Neuronal stem cell (in vitro differentiated cells): ENCODE data around the gene PTPRC.

Source experiments
- DNase-seq: peaks from one replicate; pipeline ENCODE4 v3.0.0-alpha.2; 2013; ENCODE audit warnings: low spot score
- H2AFZ ChIP-seq: one replicate; pipeline ENCODE4 v1.6.1; 2013; ENCODE audit warnings: mild to moderate bottlenecking, low read length, inconsistent platforms
- H2AK5ac ChIP-seq: 2 replicates; pipeline ENCODE4 v1.6.1; 2013; ENCODE audit warnings: low read depth, mild to moderate bottlenecking, inconsistent platforms, low read length, moderate library complexity, mixed read lengths
- H2BK120ac ChIP-seq: 2 replicates; pipeline ENCODE4 v1.6.1; 2013; ENCODE audit warnings: low read depth, mild to moderate bottlenecking, inconsistent platforms, low read length, moderate library complexity, mixed read lengths
- H2BK12ac ChIP-seq: one replicate; pipeline ENCODE4 v1.6.1; 2013; ENCODE audit warnings: low read length, inconsistent platforms
- H2BK15ac ChIP-seq: 2 replicates; pipeline ENCODE4 v1.6.1; 2013; ENCODE audit warnings: mild to moderate bottlenecking, low read length, inconsistent platforms, mixed read lengths
- H2BK5ac ChIP-seq: one replicate; pipeline ENCODE4 v1.6.1; 2013; ENCODE audit warnings: inconsistent platforms, mild to moderate bottlenecking, low read length, moderate library complexity
- H3K14ac ChIP-seq: one replicate; pipeline ENCODE4 v1.6.1; 2013; ENCODE audit warnings: low read length, inconsistent platforms
- H3K18ac ChIP-seq: 2 replicates; pipeline ENCODE4 v1.6.1; 2013; ENCODE audit warnings: low read length, inconsistent platforms
- H3K23ac ChIP-seq: 2 replicates; pipeline ENCODE4 v1.6.1; 2013; ENCODE audit warnings: low read depth, mild to moderate bottlenecking, mixed read lengths, low read length, inconsistent platforms; ENCODE audit not compliant: poor library complexity
- H3K27ac ChIP-seq: replicated peaks from 3 replicates; pipeline ENCODE4 v1.5.1; 2013; ENCODE audit warnings: low read length, inconsistent platforms
- H3K27me3 ChIP-seq, 3 experiments: 2 replicates each; pipeline ENCODE4 v1.6.1; 2013; ENCODE audit warnings: low read length in 3 of 3, mild to moderate bottlenecking in 2 of 3, inconsistent platforms in 1 of 3, low read depth in 1 of 3, mixed read lengths in 1 of 3, moderate library complexity in 1 of 3; ENCODE audit not compliant: control insufficient read depth in 3 of 3, insufficient read depth in 3 of 3
- H3K36me3 ChIP-seq, 2 donors: replicated peaks in 1 of 2; 2 replicates each; pipeline ENCODE4 v1.6.1; 2013; ENCODE audit warnings: low read length in 2 of 2; ENCODE audit not compliant: control insufficient read depth in 2 of 2, insufficient read depth in 2 of 2
- H3K4ac ChIP-seq: 2 replicates; pipeline ENCODE4 v1.6.1; 2013; ENCODE audit warnings: inconsistent platforms, mild to moderate bottlenecking, low read length, moderate library complexity
- H3K4me1 ChIP-seq, 2 donors: 1 replicate in 1 of 2; 2 replicates in 1 of 2; pipeline ENCODE4 v1.6.1; 2013; ENCODE audit warnings: low read length in 2 of 2, low read depth in 1 of 2; ENCODE audit not compliant: control insufficient read depth in 2 of 2, insufficient read depth in 1 of 2
- H3K4me2 ChIP-seq: one replicate; pipeline ENCODE4 v1.6.1; 2013; ENCODE audit warnings: mild to moderate bottlenecking, low read length, inconsistent platforms; ENCODE audit not compliant: insufficient read depth, poor library complexity, severe bottlenecking
- H3K4me3 ChIP-seq, 2 donors: 2 replicates each; pipeline ENCODE4 v1.5.1; 2013; ENCODE audit warnings: low read length in 2 of 2, mild to moderate bottlenecking in 2 of 2, inconsistent platforms in 1 of 2, moderate library complexity in 1 of 2
- H3K79me1 ChIP-seq: one replicate; pipeline ENCODE4 v1.6.1; 2013; ENCODE audit warnings: low read depth, mild to moderate bottlenecking, inconsistent platforms, low read length, moderate library complexity
- H3K9ac ChIP-seq: one replicate; pipeline ENCODE4 v1.6.1; 2013; ENCODE audit warnings: mild to moderate bottlenecking, low read depth, low read length, inconsistent platforms; ENCODE audit not compliant: poor library complexity
- H3K9me3 ChIP-seq, 2 donors: replicated peaks in 1 of 2; 2 replicates each; pipeline versions ENCODE3 to v1.6.1; 2013; ENCODE audit warnings: low read length in 2 of 2, mild to moderate bottlenecking in 2 of 2, inconsistent platforms in 1 of 2, low read depth in 1 of 2, mixed read lengths in 1 of 2, moderate library complexity in 1 of 2; ENCODE audit not compliant: control insufficient read depth in 2 of 2, insufficient read depth in 1 of 2
- H4K8ac ChIP-seq: one replicate; pipeline ENCODE4 v1.6.1; 2013; ENCODE audit warnings: low read depth, mild to moderate bottlenecking, inconsistent platforms, low read length, moderate library complexity
- H4K91ac ChIP-seq: one replicate; pipeline ENCODE4 v1.6.1; 2013; ENCODE audit warnings: low read length, low read depth, mild to moderate bottlenecking, inconsistent platforms; ENCODE audit not compliant: poor library complexity
- WGBS, 2 donors: extraction: QIAGEN DNeasy Blood & Tissue Kit; methylation state at CpG; one replicate each; pipeline ENCODE4 v1.1.7; 2013; ENCODE audit warnings: missing lambda C conversion rate in 2 of 2, mixed read lengths in 1 of 2; ENCODE audit not compliant: insufficient read length in 2 of 2, insufficient replicate concordance in 1 of 2; ENCODE audit errors: extremely low coverage in 2 of 2; 5-methylcytosine and 5-hydroxymethylcytosine counted together

PTPRC gene

GRCh38 chr1:198601936-198602889, 36.6 kb upstream of the PTPRC start:
- Histone ChIP-seq H3K27ac (no peak overlapping the region), H2AK5ac (no peak overlapping the region), H3K4me2 (no peak overlapping the region), H3K4me1 (peaks cover 5 to 9% of the 10 kb centered on the region in 2 donors), H3K4ac (no peak overlapping the region), H2BK120ac (no peak overlapping the region), H2AFZ (no peak overlapping the region), H3K36me3 (no peaks in the 10 kb centered on the region), H3K14ac (no peak overlapping the region), H4K8ac (no peak overlapping the region), H3K27me3 (peaks cover 0 to 2% (median 0%) of the 10 kb centered on the region in 3 experiments), H3K9me3 (peaks cover 0 to 3% of the 10 kb centered on the region in 2 donors), H3K79me1 (no peaks in the 10 kb centered on the region), H2BK5ac (no peak overlapping the region), H3K4me3 (no peak overlapping the region), H3K18ac (no peak overlapping the region), H4K91ac (no peak overlapping the region), H3K23ac (no peak overlapping the region), H2BK15ac (no peak overlapping the region), H3K9ac (no peak overlapping the region), H2BK12ac (no peak overlapping the region)
- WGBS, 2 donors: no CpG with 5 or more reads among the region's 2 CpGs
- DNase-seq: no peak

GRCh38 chr1:198604975-198605374, 33.9 kb upstream of the PTPRC start:
- H3K9me3 ChIP-seq: peaks cover 0 to 3% of the 10 kb centered on the region in 2 donors
- no peak overlapping the region for H3K4me2 ChIP-seq
- H3K36me3 ChIP-seq: no peaks in the 10 kb centered on the region
- no peak overlapping the region for H2BK12ac ChIP-seq
- H2AFZ ChIP-seq: no peak overlapping the region
- H2AK5ac ChIP-seq: no peak overlapping the region
- H2BK15ac ChIP-seq: no peak overlapping the region
- H3K18ac ChIP-seq: no peak overlapping the region
- H4K8ac ChIP-seq: no peak overlapping the region
- no peak overlapping the region for H3K27ac ChIP-seq
- no peak overlapping the region for H3K23ac ChIP-seq
- no peak overlapping the region for H3K4ac ChIP-seq
- no peak overlapping the region for H4K91ac ChIP-seq
- no peak for DNase-seq
- no peaks in the 10 kb centered on the region for H3K79me1 ChIP-seq
- no peak overlapping the region for H3K4me3 ChIP-seq
- no peak overlapping the region for H3K9ac ChIP-seq
- H3K14ac ChIP-seq: no peak overlapping the region
- peaks cover 5 to 9% of the 10 kb centered on the region in 2 donors for H3K4me1 ChIP-seq
- no peak overlapping the region for H2BK120ac ChIP-seq
- WGBS, 2 donors: no CpG with 5 or more reads among the region's 1 CpG
- H3K27me3 ChIP-seq: peaks cover 0 to 2% (median 0%) of the 10 kb centered on the region in 3 experiments
- no peak overlapping the region for H2BK5ac ChIP-seq

- Histone ChIP-seq H3K79me1 (no peaks in the 10 kb centered on the region), H3K4me2 (no peak overlapping the region), H2BK5ac (no peak overlapping the region), H2AFZ (no peak overlapping the region), H3K9ac (no peak overlapping the region), H3K36me3 (no peaks in the 10 kb centered on the region), H3K27me3 (peaks cover 0 to 2% (median 0%) of the 10 kb centered on the region in 3 experiments), H3K4me1 (peaks cover 5 to 9% of the 10 kb centered on the region in 2 donors), H4K91ac (no peak overlapping the region), H2BK120ac (no peak overlapping the region), H3K9me3 (peaks cover 0 to 2% of the 10 kb centered on the region in 2 donors), H3K27ac (peak overlapping the region; percentile 39), H2BK15ac (no peak overlapping the region), H2AK5ac (no peak overlapping the region), H3K18ac (no peak overlapping the region), H3K4me3 (no peak overlapping the region), H4K8ac (no peak overlapping the region), H3K23ac (no peak overlapping the region), H3K14ac (no peak overlapping the region), H2BK12ac (no peak overlapping the region), H3K4ac (no peak overlapping the region)
- WGBS, 2 donors: no CpG with 5 or more reads among the region's 4 CpGs
- no peak for DNase-seq
Observed at GRCh38 chr1:198605406-198605805, 33.4 kb upstream of the PTPRC start.

- peak; percentile 26 for DNase-seq
- peak overlapping the region; percentile 48 for H3K27ac ChIP-seq
Observed at GRCh38 chr1:198606020-198606438, 32.8 kb upstream of the PTPRC start.

More at GRCh38 chr1:198606020-198606438, 32.8 kb upstream of the PTPRC start:
- peaks cover 5 to 9% of the 10 kb centered on the region in 2 donors for H3K4me1 ChIP-seq
- no peak overlapping the region for H3K4me2 ChIP-seq
- no peak overlapping the region for H2BK12ac ChIP-seq
- H3K18ac ChIP-seq: no peak overlapping the region
- H3K9me3 ChIP-seq: no peaks in the 10 kb centered on the region
- no peak overlapping the region for H2AFZ ChIP-seq
- H3K79me1 ChIP-seq: no peaks in the 10 kb centered on the region
- H2BK120ac ChIP-seq: no peak overlapping the region
- no peaks in the 10 kb centered on the region for H3K36me3 ChIP-seq
- H3K9ac ChIP-seq: no peak overlapping the region
- H2BK15ac ChIP-seq: no peak overlapping the region
- H3K4ac ChIP-seq: no peak overlapping the region
- no peak overlapping the region for H3K23ac ChIP-seq
- peaks cover 0 to 4% (median 0%) of the 10 kb centered on the region in 3 experiments for H3K27me3 ChIP-seq
- no peak overlapping the region for H3K14ac ChIP-seq
- H4K91ac ChIP-seq: no peak overlapping the region
- WGBS, 2 donors: no CpG with 5 or more reads among the region's 3 CpGs
- no peak overlapping the region for H2AK5ac ChIP-seq
- no peak overlapping the region for H4K8ac ChIP-seq
- no peak overlapping the region for H3K4me3 ChIP-seq
- no peak overlapping the region for H2BK5ac ChIP-seq
